HCT116 (cell line): ENCODE measurements around the gene ACTR6. TPM values are rescaled to one million over a fixed set of nuclear protein-coding genes. Genes with fewer than 3 reads are reported as not detected.

Source experiments
- ATAC-seq: fragments of 200-7000 bp; cut with Tn5 transposase; 2 replicates; pipeline ENCODE4 v1.9.1; 2020; ENCODE audit warnings: mild to moderate bottlenecking, moderate library complexity
- BruUV-seq: library from RNA; stranded (reverse); fragments of 400-500 nt; replicated peaks from 2 replicates; lab custom pipeline; 2021; lab: Mats Ljungman, UMichigan
- CTCF ChIA-PET: fragments of 300-600 bp; sonication (Branson Sonifier 250); formaldehyde crosslinking; loops from one replicate; lab custom pipeline; 2021; ENCODE audit warnings: antibody characterized with exemption; lab: Charles Lee
- POLR2A ChIA-PET: fragments of 300-600, 350-600 bp; sonication (Branson Sonifier 250); formaldehyde crosslinking; loops from one replicate; lab custom pipeline; 2021; ENCODE audit warnings: antibody characterized with exemption; lab: Charles Lee
- RAD21 ChIA-PET, 2 experiments: fragments of 300-600 bp; sonication (Branson Sonifier 250); formaldehyde crosslinking; loops; one replicate each; lab custom pipeline; 2023; ENCODE audit warnings: low total read pairs in 2 of 2; ENCODE audit not compliant: uncharacterized antibody in 2 of 2, unreplicated experiment in 2 of 2, low non-redundant PET in 1 of 2; lab: Charles Lee
- DNase-seq: peaks from one replicate; pipeline ENCODE4 v3.0.0-alpha.2; 2010; ENCODE audit warnings: low read depth, low spot score
- H2AFZ ChIP-seq: fragments of 200-600 bp; shearing (Covaris generic), sonication (generic); 2 replicates; pipeline ENCODE4 v1.6.1; 2017; ENCODE audit warnings: low read depth, mixed run types, mixed read lengths, antibody characterized with exemption, low read length; ENCODE audit not compliant: poor library complexity, severe bottlenecking
- H3K27ac ChIP-seq: 2 replicates; pipeline ENCODE4 v1.5.1; 2012; ENCODE audit warnings: low read depth, low read length
- H3K27me3 ChIP-seq: fragments of 200-600 bp; sonication (generic); 2 replicates; pipeline ENCODE4 v1.6.1; 2016; ENCODE audit warnings: mixed run types, low read length, mixed read lengths; ENCODE audit not compliant: insufficient read depth
- H3K36me3 ChIP-seq, 2 experiments: fragments of 200-500 bp in 1 of 2; fragments of 200-600 bp in 1 of 2; sonication (Bioruptor generic) in 1 of 2; sonication (generic) in 1 of 2; 2 replicates each; pipeline versions ENCODE4 v1.5.1 to v1.6.1; 2014 to 2016; ENCODE audit warnings: low read length in 2 of 2, inconsistent platforms in 1 of 2, mixed read lengths in 1 of 2, mixed run types in 1 of 2; ENCODE audit not compliant: insufficient read depth in 2 of 2, control insufficient read depth in 1 of 2
- H3K4me1 ChIP-seq, 2 experiments: fragments of 200-600 bp in 1 of 2; sonication (generic) in 1 of 2; 2 replicates each; pipeline versions ENCODE4 v1.5.1 to v1.6.1; 2012 to 2017; ENCODE audit warnings: low read length in 2 of 2, inconsistent platforms in 1 of 2, mild to moderate bottlenecking in 1 of 2, mixed read lengths in 1 of 2, mixed run types in 1 of 2, moderate library complexity in 1 of 2; ENCODE audit not compliant: insufficient read depth in 2 of 2, control insufficient read depth in 1 of 2
- H3K4me2 ChIP-seq: fragments of 200-600 bp; sonication (generic); 2 replicates; pipeline ENCODE4 v1.6.1; 2017; ENCODE audit warnings: mixed run types, low read length, mixed read lengths
- H3K4me3 ChIP-seq, 2 experiments: fragments of 200-600 bp in 1 of 2; sonication (generic) in 1 of 2; replicated peaks in 1 of 2; 2 replicates each; pipeline ENCODE4 v1.5.1; 2011 to 2016; ENCODE audit warnings: low read length in 2 of 2, control low read depth in 1 of 2, low read depth in 1 of 2, mild to moderate bottlenecking in 1 of 2, mixed read lengths in 1 of 2, mixed run types in 1 of 2
- H3K79me2 ChIP-seq: fragments of 200-600 bp; sonication (generic); 2 replicates; pipeline ENCODE4 v1.6.1; 2017; ENCODE audit warnings: mild to moderate bottlenecking, mixed run types, low read length, moderate library complexity, mixed read lengths; ENCODE audit not compliant: insufficient read depth
- H3K9ac ChIP-seq: fragments of 200-600 bp; sonication (generic); 2 replicates; pipeline ENCODE4 v1.6.1; 2016; ENCODE audit warnings: low read length, mixed read lengths
- H3K9me2 ChIP-seq: fragments of 200-600 bp; sonication (generic), shearing (Covaris generic); 2 replicates; pipeline ENCODE4 v1.6.1; 2017; ENCODE audit warnings: mixed run types, mild to moderate bottlenecking, moderate library complexity; ENCODE audit not compliant: insufficient read depth
- H3K9me3 ChIP-seq, 2 experiments: fragments of 200-500 bp in 1 of 2; fragments of 200-600 bp in 1 of 2; sonication (Bioruptor generic) in 1 of 2; sonication (generic) in 1 of 2; 2 replicates each; pipeline ENCODE4 v1.6.1; 2014 to 2017; ENCODE audit warnings: low read length in 2 of 2, mixed read lengths in 2 of 2, inconsistent platforms in 1 of 2, low read depth in 1 of 2, mild to moderate bottlenecking in 1 of 2, mixed run types in 1 of 2, moderate library complexity in 1 of 2; ENCODE audit not compliant: control insufficient read depth in 1 of 2, insufficient read depth in 1 of 2
- H4K20me1 ChIP-seq: fragments of 200-600 bp; sonication (generic), shearing (Covaris generic); 2 replicates; pipeline ENCODE4 v1.6.1; 2017; ENCODE audit warnings: mixed run types, mild to moderate bottlenecking, moderate library complexity; ENCODE audit not compliant: insufficient read depth
- CTCF ChIP-seq, 3 experiments: fragments of 200-600 bp in 1 of 3; sonication (generic) in 1 of 3; IDR thresholded peaks in 2 of 3; conservative IDR thresholded peaks in 1 of 3; 2 replicates each; pipeline ENCODE4 v1.5.1; 2012 to 2017; ENCODE audit warnings: low read depth in 2 of 3, low read length in 2 of 3, antibody characterized with exemption in 1 of 3, borderline replicate concordance in 1 of 3, control low read depth in 1 of 3, mild to moderate bottlenecking in 1 of 3, mixed read lengths in 1 of 3, mixed run types in 1 of 3, moderate library complexity in 1 of 3; ENCODE audit not compliant: insufficient read depth in 1 of 3
- EGR1 ChIP-seq: IDR thresholded peaks from 2 replicates; pipeline ENCODE4 v1.6.1; 2012; ENCODE audit warnings: low read depth
- ELF1 ChIP-seq: IDR thresholded peaks from 2 replicates; pipeline ENCODE4 v1.6.1; 2012; ENCODE audit warnings: low read depth, borderline replicate concordance
- FOSL1 ChIP-seq: IDR thresholded peaks from 2 replicates; pipeline ENCODE4 v1.6.1; 2012; ENCODE audit warnings: low read depth
- SP1 ChIP-seq: IDR thresholded peaks from 2 replicates; pipeline ENCODE4 v1.6.1; 2012; ENCODE audit warnings: low read depth
- TCF7L2 ChIP-seq: IDR thresholded peaks from 2 replicates; pipeline ENCODE4 v1.7.0; 2011; ENCODE audit warnings: borderline replicate concordance, inconsistent platforms; ENCODE audit not compliant: insufficient read depth, insufficient read length; ENCODE audit errors: extremely low read depth
- YY1 ChIP-seq: IDR thresholded peaks from 2 replicates; pipeline ENCODE4 v1.6.1; 2011; ENCODE audit warnings: low read length, low read depth, moderate library complexity, mild to moderate bottlenecking; ENCODE audit not compliant: insufficient replicate concordance; ENCODE audit errors: extremely low read depth
- intact Hi-C: fragments of 100-400 bp; cut with micrococcal nuclease; formaldehyde crosslinking; loops from 2 replicates; pipeline ENCODE4 v1.10.0; 2022
- total RNA-seq: library from RNA; stranded (reverse); gene quantifications from one replicate; pipeline ENCODE4 v1.2.1, GENCODE V29; 2021; ENCODE audit not compliant: unreplicated experiment
- TF ChIP-seq, protein P1 (sequence below): IDR thresholded peaks from 2 replicates; pipeline ENCODE4 v1.6.1; 2011; ENCODE audit warnings: mild to moderate bottlenecking, low read length, moderate library complexity; ENCODE audit not compliant: insufficient replicate concordance; ENCODE audit errors: extremely low read depth
- TF ChIP-seq, protein P2 (sequence below): IDR thresholded peaks from 2 replicates; pipeline ENCODE4 v1.6.1; 2012

ACTR6 gene
- total RNA-seq, 1 experiment from 2014 or later: 40.4 TPM

- BruUV-seq: no TSS peak
- Histone ChIP-seq H3K27me3 (no peaks in the 10 kb centered on the region), H3K4me1 (no peaks in the 10 kb centered on the region), H3K79me2 (no peaks in the 10 kb centered on the region), H3K9me2 (no peaks in the 10 kb centered on the region), H3K9ac (no peak overlapping the region), H3K4me2 (no peak overlapping the region), H3K4me3 (no peak overlapping the region), H3K9me3 (no peaks in the 10 kb centered on the region), H4K20me1 (no peaks in the 10 kb centered on the region), H2AFZ (no peak overlapping the region), H3K27ac (no peak overlapping the region), H3K36me3 (no peaks in the 10 kb centered on the region)
- DNase-seq (no peak), ATAC-seq (no peak)
- ChIA-PET RAD21 (no interaction called here), POLR2A (no interaction called here), CTCF (no interaction called here)
- TF ChIP-seq ELF1: no peak
- TF ChIP-seq SP1: no peak
- no peak for TF ChIP-seq TCF7L2
- TF ChIP-seq EGR1: no peak
- TF ChIP-seq, protein P1, sequence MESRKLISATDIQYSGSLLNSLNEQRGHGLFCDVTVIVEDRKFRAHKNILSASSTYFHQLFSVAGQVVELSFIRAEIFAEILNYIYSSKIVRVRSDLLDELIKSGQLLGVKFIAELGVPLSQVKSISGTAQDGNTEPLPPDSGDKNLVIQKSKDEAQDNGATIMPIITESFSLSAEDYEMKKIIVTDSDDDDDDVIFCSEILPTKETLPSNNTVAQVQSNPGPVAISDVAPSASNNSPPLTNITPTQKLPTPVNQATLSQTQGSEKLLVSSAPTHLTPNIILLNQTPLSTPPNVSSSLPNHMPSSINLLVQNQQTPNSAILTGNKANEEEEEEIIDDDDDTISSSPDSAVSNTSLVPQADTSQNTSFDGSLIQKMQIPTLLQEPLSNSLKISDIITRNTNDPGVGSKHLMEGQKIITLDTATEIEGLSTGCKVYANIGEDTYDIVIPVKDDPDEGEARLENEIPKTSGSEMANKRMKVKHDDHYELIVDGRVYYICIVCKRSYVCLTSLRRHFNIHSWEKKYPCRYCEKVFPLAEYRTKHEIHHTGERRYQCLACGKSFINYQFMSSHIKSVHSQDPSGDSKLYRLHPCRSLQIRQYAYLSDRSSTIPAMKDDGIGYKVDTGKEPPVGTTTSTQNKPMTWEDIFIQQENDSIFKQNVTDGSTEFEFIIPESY: no peak
- TF ChIP-seq, protein P2, sequence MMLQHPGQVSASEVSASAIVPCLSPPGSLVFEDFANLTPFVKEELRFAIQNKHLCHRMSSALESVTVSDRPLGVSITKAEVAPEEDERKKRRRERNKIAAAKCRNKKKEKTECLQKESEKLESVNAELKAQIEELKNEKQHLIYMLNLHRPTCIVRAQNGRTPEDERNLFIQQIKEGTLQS: no peak
- TF ChIP-seq FOSL1: no peak
- TF ChIP-seq YY1: no peak
- no peak for TF ChIP-seq CTCF (IDR thresholded peaks at IDR 0.05 in 2 of 3, conservative IDR thresholded peaks at IDR 0.05 in 1 of 3; ENCODE audit: borderline replicate concordance in 1 of 3, insufficient read depth in 1 of 3, low read depth in 2 of 3, low read length in 2 of 3)
- intact Hi-C loops: no loop called here
Measured at GRCh38 chr12:100157427-100157821, 43.2 kb upstream of the ACTR6 start.
